ENCODE results near the gene FGD3. TPM values are rescaled to one million over a fixed set of nuclear protein-coding genes. Genes with fewer than 3 reads are reported as not detected.

Gene FGD3
- total RNA-seq, 1 donor: not detected

DNA sequence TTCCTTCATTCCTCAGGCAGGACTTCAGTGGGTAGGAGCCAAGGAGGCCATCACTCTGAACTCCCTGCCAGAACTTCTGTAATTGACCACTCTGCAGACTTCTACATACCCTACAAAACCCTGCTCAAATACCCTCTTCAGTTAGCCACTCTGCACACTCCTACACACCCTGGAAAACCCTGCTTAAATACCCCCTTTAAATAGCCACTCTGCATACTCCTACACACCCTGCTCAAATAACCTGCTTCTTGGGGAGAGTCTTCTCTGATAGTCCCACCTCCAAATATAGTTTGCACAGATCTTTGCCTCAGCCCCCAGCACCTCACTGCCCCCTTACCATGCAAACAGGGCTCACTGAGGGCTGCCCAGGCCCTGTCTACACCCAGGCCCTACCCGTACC, 130.0 kb downstream of the FGD3 start:
- TF ChIP-seq, protein P1, sequence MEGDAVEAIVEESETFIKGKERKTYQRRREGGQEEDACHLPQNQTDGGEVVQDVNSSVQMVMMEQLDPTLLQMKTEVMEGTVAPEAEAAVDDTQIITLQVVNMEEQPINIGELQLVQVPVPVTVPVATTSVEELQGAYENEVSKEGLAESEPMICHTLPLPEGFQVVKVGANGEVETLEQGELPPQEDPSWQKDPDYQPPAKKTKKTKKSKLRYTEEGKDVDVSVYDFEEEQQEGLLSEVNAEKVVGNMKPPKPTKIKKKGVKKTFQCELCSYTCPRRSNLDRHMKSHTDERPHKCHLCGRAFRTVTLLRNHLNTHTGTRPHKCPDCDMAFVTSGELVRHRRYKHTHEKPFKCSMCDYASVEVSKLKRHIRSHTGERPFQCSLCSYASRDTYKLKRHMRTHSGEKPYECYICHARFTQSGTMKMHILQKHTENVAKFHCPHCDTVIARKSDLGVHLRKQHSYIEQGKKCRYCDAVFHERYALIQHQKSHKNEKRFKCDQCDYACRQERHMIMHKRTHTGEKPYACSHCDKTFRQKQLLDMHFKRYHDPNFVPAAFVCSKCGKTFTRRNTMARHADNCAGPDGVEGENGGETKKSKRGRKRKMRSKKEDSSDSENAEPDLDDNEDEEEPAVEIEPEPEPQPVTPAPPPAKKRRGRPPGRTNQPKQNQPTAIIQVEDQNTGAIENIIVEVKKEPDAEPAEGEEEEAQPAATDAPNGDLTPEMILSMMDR (IDR thresholded peaks at IDR 0.05; ENCODE audit: insufficient read depth, low read depth, low read length): no peak
- H3K4me3 ChIP-seq (ENCODE audit: low read depth, low read length): no peak overlapping the region
- DNase-seq (ENCODE audit: low read depth): no peak

DNA sequence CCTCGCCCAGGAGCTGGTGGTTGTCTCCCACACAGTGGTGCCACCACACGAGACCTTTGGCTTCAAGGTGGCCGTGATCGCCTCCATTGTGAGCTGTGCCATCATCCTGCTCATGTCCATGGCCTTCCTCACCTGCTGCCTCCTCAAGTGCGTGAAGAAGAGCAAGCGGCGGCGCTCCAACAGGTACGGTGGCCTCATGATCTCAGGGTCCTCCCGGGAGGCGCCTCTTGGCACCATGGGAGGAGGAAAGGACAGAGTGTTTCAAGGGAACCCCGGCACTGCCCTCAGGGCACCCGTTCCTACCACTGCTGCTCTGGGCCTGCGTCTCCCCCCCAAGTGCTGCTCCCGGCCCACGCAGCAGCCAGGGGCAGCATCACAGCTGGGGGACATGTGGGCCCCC, 130.5 kb downstream of the FGD3 start:
- no peak for DNase-seq (ENCODE audit: low read depth)
- no peak overlapping the region for H3K4me3 ChIP-seq (ENCODE audit: low read depth, low read length)
- TF ChIP-seq, protein P1 (IDR thresholded peaks at IDR 0.05; ENCODE audit: insufficient read depth, low read depth, low read length): no peak

DNA sequence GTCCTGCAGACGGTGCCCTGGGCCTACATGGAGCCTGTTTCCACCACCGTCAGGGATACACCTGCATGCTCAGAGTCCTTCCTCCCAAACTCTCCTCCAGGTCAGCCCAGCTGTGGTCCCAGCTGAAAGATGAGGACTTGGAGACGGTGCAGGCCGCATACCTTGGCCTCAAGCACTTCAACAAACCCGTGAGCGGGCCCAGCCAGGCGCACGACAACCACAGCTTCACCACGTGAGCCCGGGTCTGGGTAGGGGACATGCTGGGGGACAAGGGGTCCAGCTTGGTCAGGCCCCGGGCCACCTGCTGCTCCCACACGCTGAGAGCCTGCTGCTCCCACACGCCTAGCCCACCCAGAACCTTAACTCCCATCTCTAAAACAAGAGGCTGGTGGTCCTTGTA, 132.0 kb downstream of the FGD3 start:
- TF ChIP-seq, protein P1 (IDR thresholded peaks at IDR 0.05; ENCODE audit: insufficient read depth, low read depth, low read length): no peak

DNA sequence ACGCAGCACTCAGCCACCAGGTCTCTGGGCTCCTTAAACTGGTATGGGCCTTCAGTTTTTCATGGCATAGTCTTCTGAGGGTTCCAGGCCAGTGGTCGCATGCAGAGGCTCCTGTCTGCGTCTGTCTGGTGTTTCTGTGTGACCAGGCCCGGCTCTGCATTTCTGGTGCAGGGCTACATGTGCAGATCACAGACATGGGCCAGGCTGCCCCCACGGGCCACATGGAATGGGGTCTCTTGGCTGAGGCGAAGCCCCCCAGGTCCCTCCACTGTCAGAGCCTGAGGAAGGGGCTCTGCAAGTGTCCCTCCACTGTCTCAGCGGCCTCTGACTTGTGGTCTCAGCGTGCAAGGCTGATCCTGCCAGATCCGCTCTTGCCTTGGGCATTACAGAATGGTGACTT, 133.1 kb downstream of the FGD3 start:
- no peak overlapping the region for H3K4me3 ChIP-seq (ENCODE audit: low read depth, low read length)
- DNase-seq (ENCODE audit: low read depth): no peak
- TF ChIP-seq, protein P1 (IDR thresholded peaks at IDR 0.05; ENCODE audit: insufficient read depth, low read depth, low read length): no peak

More for the DNA sequence above, 132.0 kb downstream of the FGD3 start:
- DNase-seq (ENCODE audit: low read depth): no peak
- H3K4me3 ChIP-seq (ENCODE audit: low read depth, low read length): no peak overlapping the region

DNA sequence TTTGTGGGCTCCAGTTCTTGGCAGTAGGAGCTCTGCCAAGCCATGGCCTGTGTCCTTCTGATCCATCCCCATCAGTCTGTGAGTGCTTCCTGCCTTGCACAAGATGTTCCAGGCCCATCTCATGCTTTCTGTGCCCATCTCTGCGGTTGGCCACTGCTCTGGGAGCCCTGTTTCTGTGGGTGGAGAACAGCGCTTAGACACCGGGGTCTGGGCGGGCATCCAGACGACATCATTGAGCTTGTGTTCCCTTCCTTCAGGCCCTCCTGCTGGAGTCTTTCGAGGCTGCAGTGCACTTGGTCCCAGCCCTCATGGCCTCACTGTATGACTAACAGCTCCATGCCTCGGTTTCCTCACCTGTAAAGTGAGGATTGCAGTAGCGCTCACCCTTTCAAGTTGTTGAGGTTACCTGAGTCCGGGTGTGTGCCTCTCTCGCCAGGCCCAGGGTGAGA, 133.8 kb downstream of the FGD3 start:
- H3K4me3 ChIP-seq (ENCODE audit: low read depth, low read length): no peak overlapping the region
- DNase-seq (ENCODE audit: low read depth): no peak
- TF ChIP-seq, protein P1 (IDR thresholded peaks at IDR 0.05; ENCODE audit: insufficient read depth, low read depth, low read length): no peak

DNA sequence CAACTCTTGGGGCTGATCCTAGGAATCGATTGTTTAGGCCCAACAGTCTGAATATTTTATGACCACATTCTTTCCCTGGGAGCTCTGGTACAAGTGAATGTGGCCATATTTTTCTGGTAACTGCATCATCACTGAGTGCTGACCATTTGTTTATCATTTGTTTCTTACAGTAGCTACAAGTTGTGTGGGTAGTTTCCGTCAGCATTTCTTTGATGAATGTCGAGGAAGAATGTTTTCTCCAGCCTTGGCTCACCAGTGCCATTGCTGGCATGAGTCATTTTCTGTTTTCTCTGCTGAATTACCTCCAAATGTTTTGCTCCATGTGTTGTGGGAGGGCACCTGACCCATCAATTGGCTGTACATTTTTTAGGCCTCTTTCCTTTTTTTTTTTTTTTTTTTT, 134.6 kb downstream of the FGD3 start:
- TF ChIP-seq, protein P1 (IDR thresholded peaks at IDR 0.05; ENCODE audit: insufficient read depth, low read depth, low read length): no peak
- H3K4me3 ChIP-seq (ENCODE audit: low read depth, low read length): no peak overlapping the region
- DNase-seq (ENCODE audit: low read depth): peak; percentile 86

DNA sequence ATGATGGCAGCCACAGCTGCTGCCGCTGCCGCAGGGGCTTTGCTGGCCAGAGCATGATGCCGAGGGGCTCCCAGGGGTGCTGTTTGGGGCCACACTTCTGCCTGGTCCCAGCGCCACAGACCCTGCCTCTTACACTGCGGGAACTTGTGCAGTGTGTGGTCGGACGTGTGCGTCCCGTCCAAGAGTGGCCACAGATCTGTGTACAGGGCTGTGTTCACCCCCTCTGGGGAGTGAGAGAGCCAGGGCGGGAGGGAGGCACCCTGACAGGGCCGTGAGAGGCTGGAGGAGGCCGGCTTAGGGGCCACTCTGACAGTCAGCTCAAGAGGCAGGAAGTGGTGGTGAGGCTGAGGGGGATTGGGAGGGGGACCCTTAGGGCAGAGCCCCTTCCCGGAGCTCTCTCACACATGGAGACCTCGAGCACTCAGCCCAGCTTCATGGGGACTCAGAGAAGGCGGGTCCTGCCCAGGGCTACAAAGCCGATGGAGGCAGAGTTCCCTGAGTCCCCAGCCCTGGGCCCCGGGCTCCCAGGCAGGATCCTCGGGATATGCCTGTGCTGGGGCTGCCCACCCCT, 135.6 kb downstream of the FGD3 start:
- TF ChIP-seq, protein P1 (IDR thresholded peaks at IDR 0.05; ENCODE audit: insufficient read depth, low read depth, low read length): no peak
- no peak for DNase-seq (ENCODE audit: low read depth)
- H3K4me3 ChIP-seq (ENCODE audit: low read depth, low read length): no peak overlapping the region

Measured in fibroblast of villous mesenchyme (primary cell).